NCI-H187 treated with DMSO at 0.1 percent for 48 hours (cell line): ENCODE measurements around the gene SURF6.
"Not testable (repeated sequence)": the region's sequence is repeated elsewhere in the genome, so short reads cannot be mapped to it uniquely, and the experiment has no call there.

Experiments used
- DNase-seq: peaks from one replicate; lab custom pipeline; 2025; lab: John Stamatoyannopoulos, UW

Gene SURF6

DNA sequence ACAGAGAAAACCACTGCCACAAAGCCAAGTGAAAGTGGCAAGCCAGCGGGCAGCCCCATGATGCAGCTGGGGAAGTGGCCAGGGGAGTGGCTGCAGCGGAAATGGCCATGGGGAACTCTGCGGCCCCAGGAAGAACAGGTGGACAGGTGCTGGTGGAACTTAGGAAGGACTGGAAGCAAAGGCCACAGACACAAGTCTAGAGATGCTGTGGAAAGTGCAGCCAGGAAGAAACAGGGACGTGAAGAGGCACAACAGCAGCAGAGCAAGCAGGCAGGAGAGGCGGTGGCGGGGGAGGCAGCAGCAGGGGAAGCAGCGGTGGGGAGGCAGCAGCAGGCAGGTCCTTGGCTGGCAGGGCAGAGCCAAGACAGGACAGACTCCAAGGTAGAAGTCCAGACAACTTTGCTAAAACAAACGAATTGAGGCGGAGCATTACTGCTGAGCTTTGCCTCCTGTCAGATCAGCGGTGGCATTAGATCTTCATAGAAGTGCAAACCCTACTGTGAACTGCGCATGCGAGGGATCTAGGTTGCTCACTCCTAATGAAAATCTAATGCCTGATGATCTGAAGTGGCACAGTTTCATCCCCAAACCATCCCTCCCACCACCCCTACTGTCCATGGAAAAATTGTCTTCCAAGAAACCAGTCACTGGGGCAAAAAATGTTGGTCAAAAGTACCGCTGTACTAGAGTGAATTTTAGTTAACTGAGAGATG, 11.8 kb downstream of the SURF6 start:
- no peak for DNase-seq

DNA sequence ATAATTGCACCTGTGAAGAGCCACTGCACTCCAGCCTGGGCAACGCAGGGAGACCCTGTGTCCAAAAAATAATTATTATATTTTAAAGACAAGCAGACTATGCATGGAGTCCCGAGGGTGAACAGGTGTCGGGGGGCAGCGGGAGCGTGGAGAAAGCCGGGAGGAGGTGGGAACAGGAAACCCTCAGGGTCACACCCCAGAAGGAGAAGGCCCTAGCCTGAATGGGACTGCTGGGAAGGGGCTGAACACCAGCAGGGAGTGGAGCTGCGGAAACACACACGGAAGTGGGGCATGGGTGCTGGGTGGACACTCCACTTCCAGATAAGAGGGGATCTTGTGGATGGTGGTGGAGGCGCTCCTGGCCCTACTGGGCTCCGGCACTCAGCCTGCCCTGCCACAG, 12.8 kb downstream of the SURF6 start:
- no peak for DNase-seq

DNA sequence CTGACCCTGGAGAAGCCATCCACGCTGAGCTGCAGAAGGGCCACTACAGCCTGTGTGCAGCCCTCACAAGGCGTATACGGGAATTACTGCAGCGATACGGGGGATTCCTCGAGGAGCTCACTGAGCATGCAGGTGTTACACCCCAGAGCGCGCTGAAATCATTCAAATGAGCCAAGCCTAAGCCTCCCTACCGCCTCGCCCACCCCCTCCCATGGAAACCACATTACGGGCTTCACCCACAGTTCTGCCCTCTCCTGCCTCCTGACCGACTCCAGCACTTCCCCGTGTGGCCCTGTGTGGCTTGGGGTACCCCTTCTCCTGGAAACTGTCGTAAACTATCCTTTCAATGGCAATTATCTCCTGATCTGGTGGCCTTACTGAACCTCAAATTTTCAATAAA, 13.3 kb downstream of the SURF6 start:
- DNase-seq, result no peak

DNA sequence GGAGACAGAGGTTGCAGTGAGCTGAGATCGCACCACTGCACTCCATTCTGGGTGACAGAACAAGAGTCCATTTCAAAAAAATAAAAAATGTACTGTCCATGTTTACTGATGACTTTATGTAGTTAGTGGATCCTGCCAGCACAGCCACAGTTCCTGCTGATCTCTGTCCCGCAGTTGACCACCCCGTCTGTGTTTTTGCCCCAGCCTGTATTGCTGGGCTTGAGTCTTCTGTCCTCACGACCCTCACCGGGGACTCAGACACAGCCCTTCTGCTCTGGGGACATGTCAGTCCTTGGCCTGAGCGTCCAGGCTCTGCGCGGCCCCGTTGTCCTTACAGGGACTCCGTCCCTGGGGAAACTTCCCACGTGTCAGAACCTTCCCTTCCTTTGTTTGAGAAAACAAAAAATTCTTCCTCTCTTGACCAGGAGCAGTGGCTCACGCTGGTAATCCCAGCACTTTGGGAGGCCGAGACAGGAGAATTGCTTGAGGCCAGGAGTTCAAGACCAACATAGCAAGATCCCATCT, 14.5 kb downstream of the SURF6 start:
- DNase-seq, result no peak

DNA sequence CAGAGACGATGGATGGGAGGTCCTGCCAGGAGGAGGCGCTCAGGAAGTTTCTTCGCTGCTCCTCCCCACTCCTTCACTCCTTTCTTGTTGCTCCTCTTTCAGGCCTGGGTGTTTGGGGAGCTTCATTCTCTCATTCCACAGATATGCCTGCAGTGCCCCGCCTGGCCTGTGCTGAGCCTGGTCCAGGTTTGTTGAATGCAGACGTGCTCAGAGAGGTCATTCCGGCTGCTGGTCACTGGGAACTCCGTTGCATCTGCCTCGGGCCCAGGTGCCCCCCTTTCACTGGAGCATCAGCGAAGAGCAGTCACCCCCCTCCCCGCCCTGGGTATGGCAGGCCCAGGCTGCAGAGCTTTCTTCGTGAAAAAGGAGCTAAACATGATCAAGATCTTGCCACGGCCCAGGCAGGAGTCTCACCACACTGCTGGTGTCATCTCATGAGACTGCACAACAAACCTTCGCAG, 15.5 kb downstream of the SURF6 start:
- DNase-seq, result no peak

DNA sequence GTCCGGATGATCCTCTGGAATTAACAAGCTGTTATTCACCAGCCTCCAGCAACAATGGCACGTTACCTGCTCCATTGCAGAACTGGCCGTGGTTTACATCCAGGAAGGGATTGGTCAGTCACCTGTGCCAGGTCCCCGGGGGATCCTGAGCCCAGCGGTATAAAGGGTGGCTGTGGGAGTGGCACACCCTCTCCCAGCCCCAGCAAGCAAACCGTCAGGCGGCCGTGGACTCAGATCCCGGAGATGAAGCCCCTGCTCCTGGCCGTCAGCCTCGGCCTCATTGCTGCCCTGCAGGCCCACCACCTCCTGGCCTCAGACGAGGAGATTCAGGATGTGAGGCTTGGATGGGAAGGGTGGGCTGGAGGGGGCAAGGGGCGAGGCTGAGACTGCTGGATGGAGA, 18.4 kb downstream of the SURF6 start:
- not testable (repeated sequence) for DNase-seq

DNA sequence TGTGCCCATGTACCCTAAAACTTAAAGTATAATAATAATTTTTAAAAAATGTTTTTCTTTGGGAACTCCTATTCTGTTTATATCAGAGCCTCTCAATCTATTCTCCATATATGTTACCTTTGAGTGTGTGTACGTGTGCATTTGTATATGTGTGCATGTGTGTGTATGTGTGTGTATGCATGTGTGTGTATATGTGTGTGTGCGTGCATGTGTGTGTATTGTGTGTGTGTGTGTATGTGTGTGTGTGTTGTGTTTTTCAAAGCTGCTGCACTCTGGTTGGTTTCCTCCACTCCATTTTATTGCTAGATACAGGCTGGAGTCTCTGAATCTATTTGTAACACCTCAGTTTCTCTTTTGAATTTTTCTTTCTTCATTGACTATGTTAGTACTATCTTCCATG, 20.0 kb downstream of the SURF6 start:
- no peak for DNase-seq

DNA sequence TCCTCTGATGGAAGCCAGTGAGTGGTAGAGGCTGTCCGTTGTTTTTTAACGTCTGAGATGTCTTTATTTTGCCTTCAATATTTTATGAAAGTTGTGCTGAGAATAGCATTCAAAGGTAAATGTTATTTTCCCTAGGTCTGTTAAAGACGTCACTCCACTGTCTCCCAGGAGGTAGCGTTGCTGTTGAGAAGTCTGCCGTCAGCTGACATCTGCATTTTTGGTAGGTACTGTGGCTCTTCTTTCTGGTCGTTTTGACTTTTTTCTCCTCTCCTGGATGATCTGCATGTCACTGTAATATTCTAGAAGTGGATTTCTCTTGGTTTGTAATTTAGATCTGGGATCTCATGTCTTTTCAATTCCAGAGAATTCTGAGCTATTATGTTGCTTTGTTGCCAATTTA, 26.4 kb downstream of the SURF6 start:
- DNase-seq, result no peak

DNA sequence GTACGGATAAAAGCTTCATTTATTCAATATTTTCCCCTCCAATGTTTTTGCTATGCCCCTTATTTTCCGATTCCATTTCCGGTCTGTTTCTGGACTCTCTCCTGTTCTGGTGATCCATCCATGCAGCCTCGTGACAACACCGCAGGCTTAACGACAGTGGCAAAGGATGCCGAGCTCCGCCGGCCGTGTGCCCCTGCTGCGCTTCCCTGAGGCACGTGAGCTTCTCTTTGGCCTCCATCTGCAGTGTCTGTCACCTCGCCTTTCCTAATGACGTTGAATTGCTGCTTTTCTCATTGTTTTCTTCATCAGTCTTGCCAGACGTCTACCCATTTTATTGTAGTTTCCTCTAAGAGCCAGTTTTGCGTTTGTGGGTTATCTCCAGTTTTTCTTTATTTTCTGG, 28.7 kb downstream of the SURF6 start:
- no peak for DNase-seq

DNA sequence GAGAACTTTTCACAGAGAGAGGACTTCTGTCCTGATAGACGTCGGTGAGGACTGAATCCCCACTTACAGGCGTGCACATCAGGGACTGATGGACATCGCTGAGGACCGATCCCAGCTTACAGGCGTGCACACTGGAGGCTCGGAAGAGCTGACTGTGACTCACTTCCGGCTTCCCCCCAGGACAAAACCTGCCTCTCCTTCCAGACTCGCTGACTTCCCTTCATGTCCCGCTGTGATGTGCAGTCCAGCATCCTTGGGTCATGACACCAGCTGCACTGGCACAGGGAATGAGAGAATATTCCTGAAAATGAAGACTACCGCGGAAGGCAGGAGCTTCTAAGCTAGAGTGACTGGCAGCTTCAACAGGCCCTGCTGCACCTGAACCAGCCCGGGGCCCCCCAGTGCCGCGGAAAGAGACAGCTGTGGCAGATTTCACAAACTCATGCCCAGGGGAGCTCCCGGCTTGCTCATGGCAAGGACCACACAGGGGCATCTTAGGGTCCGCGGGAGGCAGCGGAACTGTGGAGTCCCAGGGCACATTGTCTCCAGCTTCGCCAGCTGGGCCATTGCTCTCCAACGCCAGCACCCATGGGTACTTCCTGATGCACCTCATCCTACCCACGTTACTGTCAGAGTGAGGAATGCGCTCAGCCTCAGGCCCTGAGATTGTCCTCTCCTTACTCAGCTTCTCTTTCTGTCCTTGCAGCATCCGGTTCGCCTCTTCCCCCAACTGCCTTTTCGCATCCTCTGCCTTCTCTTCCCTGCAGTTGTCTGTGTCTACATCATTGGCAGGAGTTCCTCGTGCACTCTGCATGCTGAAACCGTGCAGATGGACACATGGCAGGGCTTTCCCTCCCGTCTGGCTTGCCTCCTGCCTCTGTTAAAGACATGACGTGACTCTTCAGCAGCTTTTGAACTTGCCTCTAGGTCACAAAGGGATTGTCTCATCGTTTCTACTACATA, 29.5 kb downstream of the SURF6 start:
- no peak for DNase-seq

DNA sequence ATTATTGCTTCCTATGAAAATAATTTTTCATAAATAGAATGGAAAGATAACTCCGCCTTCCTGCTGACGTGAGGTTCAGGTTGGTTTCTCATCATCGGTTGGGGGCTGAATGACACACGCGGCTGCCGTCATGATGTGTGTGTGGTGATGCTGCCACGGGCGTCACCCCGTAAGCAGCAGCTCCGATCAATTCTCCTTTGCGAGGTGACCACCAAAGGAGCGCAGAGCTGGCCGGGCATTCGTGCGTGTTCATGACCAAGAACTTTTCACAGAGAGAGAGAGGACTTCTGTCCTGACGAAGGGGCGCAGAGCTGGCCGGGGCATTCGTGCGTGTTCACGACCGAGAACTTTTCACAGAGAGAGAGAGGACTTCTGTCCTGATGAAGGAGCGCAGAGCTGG, 30.3 kb downstream of the SURF6 start:
- no peak for DNase-seq

DNA sequence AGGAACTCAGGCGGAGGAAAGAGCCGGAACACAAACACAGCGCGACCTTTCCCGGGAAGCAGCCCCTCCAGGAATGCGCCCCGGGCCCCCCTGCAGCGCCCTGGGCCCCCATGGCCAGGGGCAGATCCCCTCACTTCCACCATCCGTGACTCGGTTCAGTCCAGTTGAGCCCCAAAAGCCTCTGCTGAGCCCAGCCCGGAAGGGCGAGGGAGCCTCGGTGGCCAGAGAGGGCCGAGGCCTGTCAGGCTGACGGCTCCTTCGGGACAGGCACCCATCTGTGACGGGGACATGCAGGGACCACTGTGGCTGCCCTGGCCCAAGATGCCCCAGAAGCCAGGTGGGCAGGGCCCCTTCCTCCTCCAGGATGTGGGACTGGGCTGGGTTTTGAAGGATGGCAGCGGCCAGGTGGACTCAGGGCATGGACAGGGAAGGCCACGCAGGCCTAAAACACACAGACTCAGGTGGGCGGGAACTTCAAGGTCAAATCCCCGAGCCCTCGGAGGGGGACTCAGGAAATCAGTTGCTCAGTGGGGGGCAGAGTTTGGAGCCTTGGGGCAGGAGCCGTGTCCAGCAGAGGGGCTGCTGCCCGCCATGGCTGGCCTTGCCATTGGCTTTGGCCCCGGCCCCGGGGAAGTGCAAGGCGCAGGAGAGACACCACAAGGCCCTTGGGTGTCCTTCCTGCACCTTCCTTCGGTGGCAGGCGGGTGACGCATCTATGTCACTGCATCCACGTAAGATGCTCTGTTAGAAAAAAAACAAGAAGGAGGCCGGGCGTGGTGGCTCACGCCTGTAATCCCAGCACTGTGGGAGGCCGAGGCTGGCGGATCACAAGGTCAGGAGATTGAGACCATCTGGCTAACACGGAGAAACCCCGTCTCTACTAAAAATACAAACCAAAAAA, 31.3 kb downstream of the SURF6 start:
- DNase-seq, result no peak

DNA sequence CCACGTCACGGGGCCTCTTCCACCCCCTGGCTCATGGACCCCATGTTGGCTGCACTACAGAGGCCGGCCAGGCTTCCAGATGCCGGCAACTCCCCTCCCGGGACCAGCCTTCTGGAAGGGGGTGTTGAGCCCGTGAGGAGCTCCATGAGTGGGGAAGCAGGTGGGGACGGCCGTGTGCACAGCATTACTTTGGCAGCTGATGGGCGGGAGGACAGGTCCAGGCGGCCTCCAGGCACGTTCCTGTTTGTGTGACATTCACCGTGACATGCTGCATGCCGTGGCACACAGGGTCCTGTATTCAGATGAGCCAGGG, 31.9 kb downstream of the SURF6 start:
- DNase-seq, result no peak

DNA sequence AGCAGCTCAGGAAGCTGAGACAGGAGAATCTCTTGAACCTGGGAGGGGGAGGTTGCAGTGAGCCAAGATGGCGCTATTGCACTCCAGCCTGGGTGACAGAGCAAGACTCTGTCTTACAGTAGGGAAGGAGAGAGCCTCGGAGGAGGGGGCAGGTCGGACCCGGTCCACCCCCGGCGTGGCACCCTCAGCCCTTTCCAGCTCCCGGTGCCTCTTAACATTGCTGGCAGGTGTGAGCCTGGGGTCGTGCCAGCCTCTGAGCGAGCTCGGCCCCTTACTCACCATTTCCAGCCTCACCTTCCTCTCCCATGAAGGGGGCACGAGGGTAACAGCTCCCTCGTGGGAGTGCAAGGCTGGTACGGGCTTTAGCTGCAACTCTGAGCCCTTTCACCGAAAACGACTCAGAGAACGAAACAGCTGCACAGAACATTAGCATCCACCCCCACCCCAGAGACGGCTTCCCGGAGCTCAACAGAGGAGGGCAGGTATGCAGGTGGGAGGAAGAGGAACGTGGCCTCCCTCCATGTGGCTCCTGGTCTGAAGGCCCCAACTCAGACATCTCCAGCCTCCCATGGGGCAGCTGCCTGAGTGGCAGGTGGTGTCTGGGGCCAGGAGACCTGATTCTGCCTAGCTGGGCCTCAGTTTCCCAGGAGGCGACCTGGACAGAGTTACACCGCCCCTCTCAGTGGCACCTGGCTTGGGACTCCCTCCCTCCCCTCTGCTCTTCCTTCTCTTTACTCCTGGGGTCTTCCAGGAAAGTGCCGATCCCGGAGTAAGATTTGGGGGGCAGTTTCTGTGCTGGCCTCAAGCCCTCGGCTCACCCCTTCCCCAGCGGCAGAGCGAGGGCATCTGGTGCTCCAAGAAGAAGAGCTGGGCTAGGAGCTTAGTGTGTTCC, 32.5 kb downstream of the SURF6 start:
- DNase-seq, result no peak

DNA sequence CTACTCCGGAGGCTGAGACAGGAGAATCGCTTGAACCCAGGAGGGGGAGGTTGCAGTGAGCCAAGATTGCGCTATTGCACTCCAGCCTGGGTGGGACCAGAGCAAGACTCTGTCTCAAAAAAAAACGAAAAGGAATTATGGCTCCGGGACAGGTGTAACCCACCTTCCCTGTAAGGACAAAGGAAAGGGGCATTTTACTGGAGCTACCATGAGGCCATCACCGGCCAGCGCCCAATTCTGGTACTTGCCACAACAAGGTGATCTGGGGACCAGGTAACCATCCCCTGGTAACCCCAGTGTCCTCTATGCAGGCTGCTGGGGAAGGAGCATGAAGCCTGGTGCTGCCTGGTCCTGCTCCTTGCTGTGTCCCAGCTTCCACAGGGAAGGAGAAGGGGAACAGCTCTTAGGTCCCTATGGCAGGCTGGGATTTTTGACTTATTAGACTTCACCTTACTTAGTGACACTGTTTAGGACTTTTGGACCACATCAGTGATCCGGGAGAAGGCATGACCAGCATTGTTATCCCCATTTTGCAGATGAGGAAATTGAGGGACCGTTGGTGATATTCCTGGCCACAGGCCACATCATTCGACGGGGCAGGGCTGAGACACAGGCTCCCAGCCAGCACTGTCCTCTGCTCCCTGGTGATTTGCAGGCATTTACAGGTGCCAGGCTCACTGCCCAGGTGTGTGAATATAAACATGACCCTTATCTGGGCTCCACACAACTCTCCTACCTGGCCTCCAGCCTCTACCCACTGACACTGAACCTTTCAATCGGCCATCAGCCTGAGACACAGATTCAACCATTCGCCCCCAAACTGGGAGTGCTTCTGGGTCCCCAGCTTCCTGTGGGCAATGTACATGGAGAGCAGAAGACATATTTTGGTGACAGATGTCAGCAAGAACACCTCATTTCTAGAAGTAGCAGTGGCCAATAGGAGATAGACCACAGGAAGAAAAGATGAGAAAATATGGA, 34.4 kb downstream of the SURF6 start:
- DNase-seq, result no peak

DNA sequence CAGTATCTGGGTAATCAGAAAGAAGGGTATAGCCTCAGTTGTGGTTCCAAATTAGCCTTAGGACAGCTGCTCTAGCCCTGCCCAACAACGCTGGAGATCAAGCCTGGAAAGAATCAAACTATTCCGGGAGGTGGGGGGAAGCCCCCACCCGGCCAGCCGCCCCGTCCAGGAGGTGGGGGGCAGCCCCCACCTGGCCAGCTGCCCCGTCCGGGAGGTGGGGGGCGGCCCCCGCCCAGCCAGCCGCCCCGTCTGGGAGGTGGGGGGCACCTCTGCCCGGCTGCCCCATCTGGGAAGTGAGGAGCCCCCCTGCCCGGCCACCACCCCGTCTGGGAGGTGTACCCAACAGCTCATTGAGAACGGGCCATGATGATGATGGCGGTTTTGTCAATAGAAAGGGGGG, 36.0 kb downstream of the SURF6 start:
- DNase-seq, result not testable (repeated sequence)

DNA sequence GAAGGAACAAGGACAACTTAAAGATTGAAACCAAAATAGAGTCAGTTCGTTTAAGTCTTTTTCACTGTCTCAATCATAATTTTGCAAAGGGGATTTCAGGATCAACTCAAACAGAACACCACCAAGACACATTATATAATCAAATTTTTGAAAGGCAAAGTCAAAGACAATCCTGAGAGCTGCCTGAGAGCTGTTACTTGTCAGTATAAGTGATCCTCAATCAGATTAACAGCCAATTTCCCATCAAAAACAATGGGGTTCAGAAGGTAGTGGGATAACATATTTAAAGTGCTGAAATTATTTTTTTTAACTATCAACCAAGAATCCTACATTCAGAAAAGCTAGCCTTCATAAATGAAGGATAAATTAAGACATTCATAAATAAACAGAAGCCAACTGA, 41.7 kb downstream of the SURF6 start:
- no peak for DNase-seq

DNA sequence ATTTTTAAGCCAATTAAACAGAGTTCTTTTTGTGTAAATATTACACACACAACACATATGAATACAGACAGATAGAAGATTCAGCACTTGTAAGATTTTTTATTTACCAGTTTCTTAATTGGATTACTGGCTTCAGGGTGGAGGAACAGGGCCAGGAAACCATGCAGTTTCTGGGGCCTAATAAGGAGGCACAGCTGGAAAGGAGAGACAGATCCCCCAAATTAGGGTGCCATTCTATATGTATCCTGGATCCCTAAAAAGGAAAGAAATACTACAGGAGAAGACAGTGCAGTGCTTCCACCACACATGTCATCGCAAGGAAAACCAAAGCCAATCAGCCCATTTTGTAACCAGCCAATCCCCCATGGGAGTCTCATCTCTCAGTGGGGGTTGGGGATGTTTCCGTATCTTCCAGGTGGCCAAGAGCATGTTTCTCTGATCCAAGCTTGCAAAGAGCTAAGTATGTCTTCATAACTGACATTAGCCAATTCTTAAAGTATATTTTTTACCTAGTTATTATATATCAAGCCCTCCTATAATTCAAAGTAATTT, 45.2 kb downstream of the SURF6 start:
- no peak for DNase-seq

DNA sequence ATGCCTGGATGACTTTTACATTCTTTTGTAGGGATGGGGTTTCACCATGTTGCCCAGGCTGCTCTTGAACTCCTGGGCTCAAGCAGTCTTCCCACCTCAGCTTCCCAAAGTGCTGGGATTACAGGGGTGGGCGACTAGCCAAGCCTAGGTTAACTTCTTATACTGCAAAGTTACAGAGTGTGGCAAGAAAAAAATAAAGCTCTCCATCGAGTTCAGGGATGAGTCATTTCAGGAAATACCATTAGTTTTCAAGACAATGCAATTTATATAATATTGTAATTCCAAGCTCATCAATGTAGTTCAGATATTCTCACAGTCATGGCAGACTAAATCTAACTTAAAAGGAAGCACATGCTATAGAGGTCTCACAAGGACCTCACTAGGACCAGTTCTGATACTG, 49.5 kb downstream of the SURF6 start:
- DNase-seq, result no peak
